HS-27A (cell line): Measurements from ENCODE around the gene ACTL8.

Source experiments
- DNase-seq: peaks from one replicate; pipeline ENCODE4 v3.0.0-alpha.2; 2012; ENCODE audit warnings: low read depth, missing footprints

ACTL8 gene

GRCh38 chr1:17770983-17771382 lies 15.8 kb downstream of the ACTL8 start:
- DNase-seq: no peak

- no peak for DNase-seq
Observed at GRCh38 chr1:17772615-17773212, 17.6 kb downstream of the ACTL8 start.

GRCh38 chr1:17773591-17774326 lies 18.6 kb downstream of the ACTL8 start:
- DNase-seq: no peak

GRCh38 chr1:17774452-17774851 lies 19.3 kb downstream of the ACTL8 start:
- no peak for DNase-seq

- DNase-seq: no peak
Observed at GRCh38 chr1:17775796-17776195, 20.7 kb downstream of the ACTL8 start.

GRCh38 chr1:17776426-17776825 lies 21.3 kb downstream of the ACTL8 start:
- no peak for DNase-seq

GRCh38 chr1:17777330-17777729 lies 22.2 kb downstream of the ACTL8 start:
- DNase-seq: no peak

- DNase-seq: no peak
Observed at GRCh38 chr1:17777818-17778217, 22.7 kb downstream of the ACTL8 start.

- no peak for DNase-seq
Observed at GRCh38 chr1:17780916-17781315, 25.8 kb downstream of the ACTL8 start.

GRCh38 chr1:17789926-17790325 lies 34.8 kb downstream of the ACTL8 start:
- no peak for DNase-seq

- no peak for DNase-seq
Observed at GRCh38 chr1:17790383-17791054, 35.4 kb downstream of the ACTL8 start.

GRCh38 chr1:17791055-17791390 lies 35.9 kb downstream of the ACTL8 start:
- DNase-seq: no peak

GRCh38 chr1:17791480-17791879 lies 36.3 kb downstream of the ACTL8 start:
- no peak for DNase-seq

- DNase-seq: no peak
Observed at GRCh38 chr1:17792421-17792820, 37.3 kb downstream of the ACTL8 start.

GRCh38 chr1:17795081-17795809 lies 40.1 kb downstream of the ACTL8 start:
- DNase-seq: no peak

- no peak for DNase-seq
Observed at GRCh38 chr1:17795836-17796645, 40.9 kb downstream of the ACTL8 start.

- no peak for DNase-seq
Observed at GRCh38 chr1:17797478-17797877, 42.3 kb downstream of the ACTL8 start.

GRCh38 chr1:17798011-17798410 lies 42.9 kb downstream of the ACTL8 start:
- DNase-seq: no peak

GRCh38 chr1:17798799-17799382 lies 43.8 kb downstream of the ACTL8 start:
- no peak for DNase-seq

GRCh38 chr1:17799642-17800041 lies 44.5 kb downstream of the ACTL8 start:
- DNase-seq: no peak

- no peak for DNase-seq
Observed at GRCh38 chr1:17802164-17802563, 47.0 kb downstream of the ACTL8 start.

GRCh38 chr1:17802945-17803344 lies 47.8 kb downstream of the ACTL8 start:
- no peak for DNase-seq
